ENCODE results near the gene PHLDA1. TPM values are rescaled to one million over a fixed set of nuclear protein-coding genes. Genes with fewer than 3 reads are reported as not detected.

Gene PHLDA1
- total and polyA plus RNA-seq, 2 of the 13 experiments (the other 11 are each of a cell fraction or from before 2014, with no cell fraction given) = 33.8 to 41.0 TPM

GRCh38 chr12:76032043-76032981 is 736 bp upstream of the PHLDA1 start (continued):
- TF ChIP-seq USF2 (IDR thresholded peaks at IDR 0.05; ENCODE audit: low read depth, low read length) = no peak
- TF ChIP-seq USF2 (CRISPR knock-in tag; IDR thresholded peaks at IDR 0.05; ENCODE audit: borderline replicate concordance) = peak; percentile 40; the same call in 1 of the 2 replicates
- peak; percentile 39; the same call in 1 of the 2 replicates for TF ChIP-seq KMT2A (CRISPR knock-in tag; IDR thresholded peaks at IDR 0.05)
- TF ChIP-seq STAG1 (CRISPR knock-in tag; IDR thresholded peaks at IDR 0.05) = peak; percentile 22; the same call in 1 of the 2 replicates
- peak; percentile 92 for TF ChIP-seq TAF15 (IDR thresholded peaks at IDR 0.05; ENCODE audit: low read depth, low read length, poor library complexity, severe bottlenecking)
- peak; percentile 57; the same call in 1 of the 2 replicates for TF ChIP-seq ZNF556 (CRISPR knock-in tag; IDR thresholded peaks at IDR 0.05; ENCODE audit: borderline replicate concordance)
- TF ChIP-seq ZBTB20 (CRISPR knock-in tag; IDR thresholded peaks at IDR 0.05; ENCODE audit: borderline replicate concordance, low read depth) = peak; percentile 41; the same call in 1 of the 2 replicates
- 0 out of 2 replicates have a peak, but pooled peaks have one; percentile 27 for TF ChIP-seq CREB3 (CRISPR knock-in tag; IDR thresholded peaks at IDR 0.05)
- no peak; the same call in 1 of the 2 replicates for TF ChIP-seq ZNF749 (CRISPR knock-in tag; IDR thresholded peaks at IDR 0.05; ENCODE audit: borderline replicate concordance)
- TF ChIP-seq AFF4 (CRISPR knock-in tag; IDR thresholded peaks at IDR 0.05) = peak; percentile 79; the same call in 1 of the 2 replicates
- peak; percentile 34; the same call in 1 of the 2 replicates for TF ChIP-seq CAMTA2 (CRISPR knock-in tag; IDR thresholded peaks at IDR 0.05; ENCODE audit: borderline replicate concordance)
- peak; percentile 4; the same call in 1 of the 2 replicates for TF ChIP-seq NCOR1 (IDR thresholded peaks at IDR 0.05; ENCODE audit: borderline replicate concordance, low read length)
- 0 out of 2 replicates have a peak, but pooled peaks have one; percentile 4 for TF ChIP-seq SMAD3 (CRISPR knock-in tag; IDR thresholded peaks at IDR 0.05)
- TF ChIP-seq ZNF558 (CRISPR knock-in tag; IDR thresholded peaks at IDR 0.05; ENCODE audit: borderline replicate concordance) = 0 out of 2 replicates have a peak, but pooled peaks have one; percentile 59
